Natural killer cell (primary cell): Measurements from ENCODE around the gene DDX56. TPM values are rescaled to one million over a fixed set of nuclear protein-coding genes. Genes with fewer than 3 reads are reported as not detected.

Experiments used
- ATAC-seq, 3 donors: fragments of 150-1000 bp in 2 of 3; fragments of 200-7000 bp in 1 of 3; cut with Tn5 transposase; 1 replicate in 1 of 3; 2 replicates in 2 of 3; pipeline ENCODE4 v1.10.0; 2021; ENCODE audit warnings: mild to moderate bottlenecking in 2 of 3, moderate library complexity in 2 of 3
- DNase-seq, 2 donors: peaks; one replicate each; pipeline versions ENCODE4 v3.0.0 to v3.0.0-alpha.2; 2013 to 2021; ENCODE audit warnings: mixed read lengths in 1 of 2
- H3K27ac ChIP-seq: one replicate; pipeline ENCODE4 v1.5.1; 2013; ENCODE audit warnings: mild to moderate bottlenecking, low read length
- H3K27me3 ChIP-seq: one replicate; pipeline ENCODE4 v1.6.1; 2013; ENCODE audit warnings: low read length; ENCODE audit not compliant: control insufficient read depth, insufficient read depth
- H3K36me3 ChIP-seq: one replicate; pipeline ENCODE4 v1.6.1; 2013; ENCODE audit warnings: low read length; ENCODE audit not compliant: control insufficient read depth, insufficient read depth
- H3K4me1 ChIP-seq: one replicate; pipeline ENCODE4 v1.6.1; 2013; ENCODE audit warnings: low read length; ENCODE audit not compliant: control insufficient read depth, insufficient read depth
- H3K4me3 ChIP-seq: one replicate; pipeline ENCODE4 v1.5.1; 2013; ENCODE audit warnings: low read length
- H3K9me3 ChIP-seq: one replicate; pipeline ENCODE4 v1.6.1; 2013; ENCODE audit warnings: low read length; ENCODE audit not compliant: control insufficient read depth, insufficient read depth
- H3K27ac Mint-ChIP-seq, 2 donors: one replicate each; pipeline ENCODE4 v1.8.0; 2022; ENCODE audit warnings: mild to moderate bottlenecking in 2 of 2, mixed read lengths in 2 of 2, moderate library complexity in 1 of 2
- H3K27me3 Mint-ChIP-seq, 2 donors: one replicate each; pipeline ENCODE4 v1.8.0; 2022; ENCODE audit warnings: low read depth in 2 of 2, mixed read lengths in 2 of 2
- H3K36me3 Mint-ChIP-seq: one replicate; pipeline ENCODE4 v1.8.0; 2022; ENCODE audit warnings: mixed read lengths
- H3K4me1 Mint-ChIP-seq, 2 donors: one replicate each; pipeline ENCODE4 v1.8.0; 2022; ENCODE audit warnings: mixed read lengths in 2 of 2
- H3K4me3 Mint-ChIP-seq: one replicate; pipeline ENCODE4 v1.8.0; 2022; ENCODE audit warnings: mild to moderate bottlenecking, moderate library complexity, mixed read lengths
- H3K9me3 Mint-ChIP-seq, 2 donors: one replicate each; pipeline ENCODE4 v1.8.0; 2022; ENCODE audit warnings: mixed read lengths in 2 of 2
- CTCF ChIP-seq: fragments of 200-600 bp; IDR thresholded peaks from one replicate; pipeline ENCODE4 v1.8.0; 2022; ENCODE audit warnings: antibody characterized with exemption
- WGBS: methylation state at CpG from one replicate; pipeline ENCODE4 v1.1.7; 2013; ENCODE audit warnings: missing lambda C conversion rate; ENCODE audit not compliant: insufficient coverage; 5-methylcytosine and 5-hydroxymethylcytosine counted together
- intact Hi-C: fragments of 100-400 bp; cut with micrococcal nuclease; formaldehyde crosslinking; loops from one replicate; pipeline ENCODE4 v1.14.2; 2022
- total RNA-seq, 4 donors: library from RNA; stranded (reverse); fragments of 120-200 nt in 1 of 4; gene quantifications; one replicate each; pipeline versions ENCODE4 v1.2.3 to v1.2.4, GENCODE V29; 2013 to 2022

DDX56 gene
- total RNA-seq, 3 donors from 2014 or later (not counting 1 experiment from before 2014, with no cell fraction given) = 67.8 to 85.5 (median 84.5) TPM

GRCh38 chr7:44583146-44583865, 9.6 kb upstream of the DDX56 start:
- no peak for ATAC-seq
- intact Hi-C loops = loop anchor here (2.0 to 5.0 kb wide), 3 partner anchors 55 to 265 kb away; partner anchors contain the start of genes H2AZ2 and ZMIZ2

GRCh38 chr7:44581879-44582603, 8.3 kb upstream of the DDX56 start, which contains the start of gene TMED4:
Gene TMED4, minus strand, starts transcription at chr7:44582231. Its CDS starts 25 bp downstream, at chr7:44582206.
- Histone ChIP-seq H3K27me3 (no peaks in the 10 kb centered on the region), H3K4me1 (peaks cover 23% of the 10 kb centered on the region), H3K36me3 (peaks cover 23% of the 10 kb centered on the region), H3K27ac (peak within 1 kb of the TSS; percentile 95), H3K4me3 (peak within 1 kb of the TSS; percentile 75), H3K9me3 (no peaks in the 10 kb centered on the region)
- H3K27ac Mint-ChIP-seq = peak within 1 kb of the TSS; percentile 97 to 98
- peak; percentile 87 to 97 (median 87) for ATAC-seq
- no peaks in the 10 kb centered on the region for H3K9me3 Mint-ChIP-seq
- H3K4me3 Mint-ChIP-seq = peak within 1 kb of the TSS; percentile 91
- intact Hi-C loops = loop anchor here (1.0 to 5.0 kb wide), 7 partner anchors 8 to 303 kb away; partner anchors contain the start of genes H2AZ2, OGDH, PURB and ZMIZ2
- no peak for TF ChIP-seq CTCF
- peak; percentile 100 for DNase-seq
- no peaks in the 10 kb centered on the region for H3K27me3 Mint-ChIP-seq
- H3K4me1 Mint-ChIP-seq = peaks cover 30 to 31% of the 10 kb centered on the region in 2 donors
- H3K36me3 Mint-ChIP-seq = no peaks in the 10 kb centered on the region
- under 1% methylated on average over 71 of the region's 71 CpGs for WGBS

More at GRCh38 chr7:44583146-44583865, 9.6 kb upstream of the DDX56 start:
- H3K4me1 Mint-ChIP-seq = peaks cover 32 to 35% of the 10 kb centered on the region in 2 donors
- peak overlapping the region; percentile 75 for H3K4me3 ChIP-seq
- H3K36me3 Mint-ChIP-seq = no peaks in the 10 kb centered on the region
- H3K27ac Mint-ChIP-seq = peak overlapping the region; percentile 97 to 98
- no peaks in the 10 kb centered on the region for H3K27me3 Mint-ChIP-seq
- peak overlapping the region; percentile 95 for H3K27ac ChIP-seq
- peaks cover 19% of the 10 kb centered on the region for H3K36me3 ChIP-seq
- WGBS = 93% methylated on average over 10 of the region's 13 CpGs
- no peaks in the 10 kb centered on the region for H3K9me3 ChIP-seq
- TF ChIP-seq CTCF = no peak
- no peak for DNase-seq
- H3K4me1 ChIP-seq = peaks cover 25% of the 10 kb centered on the region
- peak overlapping the region; percentile 91 for H3K4me3 Mint-ChIP-seq
- no peaks in the 10 kb centered on the region for H3K27me3 ChIP-seq
- H3K9me3 Mint-ChIP-seq = no peaks in the 10 kb centered on the region

- Histone ChIP-seq H3K27me3 (no peaks in the 10 kb centered on the region), H3K27ac (peak overlapping the region; percentile 90), H3K4me3 (peak overlapping the region; percentile 75), H3K9me3 (no peaks in the 10 kb centered on the region), H3K4me1 (peaks cover 23% of the 10 kb centered on the region), H3K36me3 (peaks cover 23% of the 10 kb centered on the region)
- intact Hi-C loops = loop anchor here (5.0 kb wide), 1 partner anchor 166 kb away; the partner anchor contains the start of gene ZMIZ2
- no peak for TF ChIP-seq CTCF
- H3K27me3 Mint-ChIP-seq = no peaks in the 10 kb centered on the region
- H3K36me3 Mint-ChIP-seq = no peaks in the 10 kb centered on the region
- H3K27ac Mint-ChIP-seq = peak overlapping the region; percentile 97 to 98
- DNase-seq (peak in 1 of 2 donors; percentile 74), ATAC-seq (peak in 2 of 3 donors; percentile 5 to 12)
- peaks cover 30 to 31% of the 10 kb centered on the region in 2 donors for H3K4me1 Mint-ChIP-seq
- peak overlapping the region; percentile 91 for H3K4me3 Mint-ChIP-seq
- H3K9me3 Mint-ChIP-seq = no peaks in the 10 kb centered on the region
- 20% methylated on average over 30 of the region's 30 CpGs for WGBS
Measured at GRCh38 chr7:44580945-44581878, 7.5 kb upstream of the DDX56 start.
